CMK (cell line): ENCODE measurements around the gene RAVER2.
"Not testable (repeated sequence)": the region's sequence is repeated elsewhere in the genome, so short reads cannot be mapped to it uniquely, and the experiment has no call there.

Source experiments
- DNase-seq: peaks from one replicate; pipeline ENCODE4 v3.0.0-alpha.2; 2010; ENCODE audit warnings: low read depth

RAVER2 gene

DNA sequence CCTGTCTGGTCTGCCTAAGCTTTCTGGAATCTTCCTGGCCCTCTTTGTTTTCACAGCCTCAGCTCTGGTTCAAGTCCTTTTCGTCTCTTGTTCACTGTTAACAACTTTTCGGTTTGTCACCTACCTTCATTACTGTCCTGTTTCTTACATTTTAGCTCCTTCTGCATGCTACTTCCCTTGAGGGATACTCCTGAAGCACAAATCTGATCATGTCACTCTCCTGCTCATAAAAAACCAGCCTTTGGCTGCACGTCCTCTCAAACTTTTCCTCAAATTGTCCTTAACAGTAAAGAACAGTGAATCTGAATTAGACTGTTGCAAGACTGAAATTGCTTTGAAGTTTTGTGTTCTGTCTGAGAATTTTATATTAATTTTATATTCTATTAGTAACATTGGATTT is 3.3 kb downstream of the RAVER2 start:
- no peak for DNase-seq

DNA sequence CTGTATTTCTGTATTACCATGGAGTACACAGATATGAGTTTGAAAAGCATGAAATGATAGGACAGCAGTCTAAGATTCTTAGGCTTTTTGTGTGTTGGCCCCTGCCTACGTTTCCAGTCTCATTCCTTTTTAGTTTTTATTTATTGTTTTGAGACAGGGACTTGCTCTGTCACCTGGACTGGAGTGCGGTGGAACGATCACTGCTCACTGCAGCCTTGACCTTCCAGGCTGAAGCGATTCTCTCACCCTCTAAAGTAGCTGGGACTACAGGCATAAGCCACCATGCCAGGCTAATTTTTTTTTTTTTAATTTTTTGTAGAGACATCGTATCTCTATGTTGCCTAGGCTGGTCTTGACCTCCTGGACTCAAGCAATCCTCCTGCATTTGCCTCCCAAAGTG is 3.8 kb downstream of the RAVER2 start:
- no peak for DNase-seq

DNA sequence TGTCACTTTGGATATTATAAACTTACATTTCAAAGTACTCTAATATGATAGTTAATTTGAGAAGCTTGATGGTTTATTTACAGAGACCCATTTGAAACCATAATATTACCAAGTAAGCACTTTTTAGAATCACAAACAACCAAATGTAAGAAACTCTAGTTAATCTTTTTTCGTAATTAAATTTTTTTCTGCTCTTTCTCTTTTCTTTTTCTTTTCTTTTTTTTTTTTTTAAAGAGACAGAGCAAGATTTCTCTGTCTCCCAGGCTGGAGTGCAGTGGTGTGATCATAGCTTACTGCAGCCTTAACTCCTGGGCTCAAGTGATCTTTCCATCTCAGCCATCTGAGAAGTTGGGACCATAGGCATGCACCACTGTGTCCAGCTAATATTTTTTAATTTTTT is 5.2 kb downstream of the RAVER2 start:
- no peak for DNase-seq

- no peak for DNase-seq
These were observed 6.0 kb downstream of the RAVER2 start for GRCh38 chr1:64750875-64751274.

GRCh38 chr1:64754173-64754572 is 9.3 kb downstream of the RAVER2 start:
- no peak for DNase-seq

DNA sequence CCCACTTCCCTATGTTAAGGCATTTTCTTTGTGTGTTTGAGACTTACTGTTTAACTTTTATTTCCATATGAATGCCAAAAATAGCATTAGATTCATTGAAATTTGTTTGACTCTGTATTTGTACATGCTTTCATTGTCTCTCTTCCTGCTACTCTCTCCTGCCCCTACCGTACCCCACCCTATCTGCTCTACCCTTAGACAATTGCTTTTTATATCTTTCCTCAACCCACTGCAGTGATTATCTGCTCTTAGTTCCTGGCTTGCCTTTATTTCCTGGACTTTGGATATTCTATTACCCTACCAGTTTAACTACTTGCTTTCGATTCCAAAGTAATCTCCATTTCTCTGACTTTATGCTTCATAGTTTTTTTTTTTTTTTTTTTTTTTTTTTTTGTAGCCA is 10.5 kb downstream of the RAVER2 start:
- DNase-seq = no peak

GRCh38 chr1:64756770-64757169 is 11.9 kb downstream of the RAVER2 start:
- DNase-seq = no peak

- DNase-seq = no peak
These were observed 12.3 kb downstream of the RAVER2 start for GRCh38 chr1:64757213-64757612.

DNA sequence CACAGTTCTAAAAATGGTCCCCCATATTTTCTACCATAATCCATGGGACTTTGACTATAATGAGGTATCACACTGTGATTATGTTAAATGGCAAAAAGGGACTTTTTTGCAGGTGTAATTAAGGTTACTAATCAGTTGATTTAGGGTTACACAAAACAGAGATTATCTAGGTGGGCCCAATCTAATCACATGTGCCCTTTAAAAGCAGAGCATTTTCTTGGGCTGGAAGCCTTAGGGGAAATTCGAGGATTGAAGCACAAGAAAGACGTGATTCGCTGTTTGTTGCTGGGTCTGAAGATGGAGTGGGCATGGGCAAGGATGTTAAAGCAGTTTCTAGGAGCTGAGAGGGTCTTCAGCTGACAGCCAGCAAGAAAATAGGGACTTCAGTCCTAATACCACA is 13.4 kb downstream of the RAVER2 start:
- DNase-seq = no peak

DNA sequence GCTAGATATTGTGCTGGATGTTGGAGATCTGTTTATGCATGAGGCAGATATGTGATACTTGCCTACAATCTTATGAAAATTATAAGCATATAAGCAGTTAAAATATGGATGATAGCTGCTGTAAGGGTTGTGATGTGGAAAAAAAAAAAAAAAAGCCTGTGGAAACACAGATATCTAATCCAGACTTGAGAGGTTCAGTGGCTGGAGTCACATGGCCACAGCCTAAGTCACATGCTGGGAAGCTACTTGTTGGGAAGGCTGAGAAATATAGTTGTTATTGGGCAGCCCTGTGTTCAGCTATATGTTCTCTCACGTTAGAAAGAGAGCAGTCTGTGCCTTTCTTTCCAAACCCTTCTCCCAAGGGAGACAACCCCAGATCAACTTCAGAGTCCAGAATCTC is 15.1 kb downstream of the RAVER2 start:
- DNase-seq = no peak

- no peak for DNase-seq
These were observed 20.1 kb downstream of the RAVER2 start for GRCh38 chr1:64765012-64765411.

GRCh38 chr1:64765826-64766225 is 21.0 kb downstream of the RAVER2 start:
- DNase-seq = no peak

- DNase-seq = no peak
These were observed 21.6 kb downstream of the RAVER2 start for GRCh38 chr1:64766429-64766828.

- no peak for DNase-seq
These were observed 24.6 kb downstream of the RAVER2 start for GRCh38 chr1:64769482-64769881.

- DNase-seq = no peak
These were observed 25.1 kb downstream of the RAVER2 start for GRCh38 chr1:64769971-64770370.

DNA sequence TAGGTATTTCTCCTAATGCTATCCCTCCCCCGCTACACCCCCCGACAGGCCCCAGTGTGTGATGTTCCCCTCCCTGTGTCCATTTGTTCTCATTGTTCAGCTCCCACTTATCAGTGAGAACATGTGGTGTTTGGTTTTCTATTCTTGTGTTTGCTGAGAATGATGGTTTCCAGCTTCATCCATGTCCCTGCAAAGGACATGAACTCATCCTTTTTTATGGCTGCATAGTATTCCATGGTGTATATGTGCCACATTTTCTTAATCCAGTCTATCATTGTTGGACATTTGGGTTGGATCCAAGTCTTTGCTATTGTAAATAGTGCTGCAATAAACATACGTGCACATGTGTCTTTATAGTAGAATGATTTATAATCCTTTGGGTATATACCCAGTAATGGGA is 28.4 kb downstream of the RAVER2 start:
- DNase-seq = not testable (repeated sequence)

DNA sequence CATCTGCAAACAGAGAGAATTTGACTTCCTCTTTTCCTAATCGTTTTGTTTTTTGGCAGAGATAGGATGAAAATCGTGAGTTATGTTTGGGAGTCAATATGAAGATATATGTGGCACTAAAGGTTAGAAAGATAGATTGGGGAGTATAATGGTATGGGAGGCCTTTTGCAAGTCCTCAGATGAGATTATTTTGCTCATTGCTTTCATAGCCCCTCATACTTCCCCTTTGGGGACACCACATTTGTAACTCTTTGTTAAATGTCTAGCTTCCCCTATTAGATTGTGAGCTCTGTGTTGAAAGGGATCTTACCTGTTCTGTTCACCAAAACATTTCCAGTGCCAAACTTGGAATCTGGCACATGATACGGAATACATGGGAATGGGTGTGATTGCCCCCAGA is 30.2 kb downstream of the RAVER2 start:
- no peak for DNase-seq

GRCh38 chr1:64782044-64782443 is 37.2 kb downstream of the RAVER2 start:
- not testable (repeated sequence) for DNase-seq

- not testable (repeated sequence) for DNase-seq
These were observed 38.0 kb downstream of the RAVER2 start for GRCh38 chr1:64782848-64783247.

- DNase-seq = no peak
These were observed 46.1 kb downstream of the RAVER2 start for GRCh38 chr1:64790832-64791487.

DNA sequence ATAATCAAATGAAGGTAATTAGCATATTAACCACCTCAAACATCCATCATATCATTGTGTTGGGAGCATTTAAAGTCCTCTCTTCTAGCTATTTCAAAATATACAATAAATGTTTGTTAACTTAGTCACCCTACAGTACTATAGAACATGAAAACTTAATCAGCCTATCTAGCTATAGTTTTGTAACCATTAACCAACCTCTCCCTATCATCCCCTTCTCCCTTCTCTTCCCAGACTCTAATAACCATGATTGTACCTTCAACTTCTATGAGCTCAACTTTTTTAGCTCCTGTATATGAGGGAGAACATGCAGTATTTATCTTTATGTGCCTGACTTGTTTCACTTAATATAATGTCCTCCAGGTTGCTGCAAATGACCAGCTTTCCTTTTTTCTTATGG is 54.0 kb downstream of the RAVER2 start:
- no peak for DNase-seq

- no peak for DNase-seq
These were observed 57.1 kb downstream of the RAVER2 start for GRCh38 chr1:64801851-64802523.

GRCh38 chr1:64809309-64809708 is 64.4 kb downstream of the RAVER2 start:
- DNase-seq = no peak

GRCh38 chr1:64810001-64810400 is 65.1 kb downstream of the RAVER2 start:
- no peak for DNase-seq
